GM23248 (cell line): ENCODE results near the gene EYA3.

Experiments
- EZH2 ChIP-seq: fragments of 200-600 bp; sonication (generic); IDR thresholded peaks from 2 replicates; pipeline ENCODE4 v1.6.1; 2018; ENCODE audit warnings: antibody characterized with exemption, mild to moderate bottlenecking; ENCODE audit not compliant: insufficient read depth, poor library complexity, severe bottlenecking
- EZH2phosphoT487 ChIP-seq: fragments of 200-600 bp; sonication (generic); IDR thresholded peaks from 2 replicates; pipeline ENCODE4 v1.6.1; 2018; ENCODE audit warnings: antibody characterized with exemption, moderate library complexity, mild to moderate bottlenecking, low read depth; ENCODE audit not compliant: insufficient read depth

DNA sequence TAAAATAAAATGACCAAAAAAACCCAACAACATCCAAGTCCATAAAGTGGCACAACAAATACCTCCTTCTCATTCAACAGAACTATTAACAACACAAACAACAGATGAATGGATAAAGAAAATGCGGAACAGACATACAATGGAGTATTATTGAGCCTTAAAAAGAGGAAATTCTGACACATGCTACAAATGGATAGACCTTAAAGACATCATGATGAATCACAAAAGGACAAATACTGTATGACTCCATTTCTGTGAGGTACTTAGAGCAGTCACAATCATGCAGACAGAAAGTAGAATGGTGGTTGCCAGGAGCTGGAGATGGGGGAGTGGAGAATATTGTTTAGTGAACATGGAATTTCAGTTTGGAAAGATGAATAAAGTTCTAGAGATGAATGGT is 42.6 kb downstream of the EYA3 start:
- TF ChIP-seq EZH2phosphoT487: no peak
- TF ChIP-seq EZH2: no peak
